ENCODE measurements around the gene GHR. TPM values are rescaled to one million over a fixed set of nuclear protein-coding genes. Genes with fewer than 3 reads are reported as not detected.

GHR gene
- total and polyA plus RNA-seq, 2 donors (not counting 3 experiments of a cell fraction or from before 2014, with no cell fraction given) = 0.27 to 0.28 TPM

- FAIRE-seq (no peak), DNase-seq (ENCODE audit: low read depth, low spot score) (no peak)
- dilution Hi-C loops (cut with MboI; ENCODE audit: extremely low pct_ligation_motif_present, low sequenced_read_pairs) (no loop called here), intact Hi-C loops (cut with micrococcal nuclease) (no loop called here)
- no TSS peak for BruUV-seq (replicated peaks)
- no peak overlapping the region for H3K9ac ChIP-seq (replicated peaks; ENCODE audit: extremely low read depth, insufficient read depth, low read length)
- TF ChIP-seq JUN (IDR thresholded peaks at IDR 0.05; ENCODE audit: borderline replicate concordance, insufficient read depth, insufficient read length, low read depth) (no peak), POLR2A (IDR thresholded peaks at IDR 0.05; ENCODE audit: low read depth, low read length) (no peak), MYC (IDR thresholded peaks at IDR 0.05; ENCODE audit: low read depth, low read length) (no peak), GATA2 (IDR thresholded peaks at IDR 0.05; ENCODE audit: insufficient read depth, insufficient read length, low read depth, low read length) (no peak), POLR2AphosphoS5 (IDR thresholded peaks at IDR 0.05; ENCODE audit: insufficient read depth, low read depth, low read length) (no peak), CTCF (IDR thresholded peaks at IDR 0.05; ENCODE audit: extremely low read depth in 1 of 2, insufficient read depth in 1 of 2, low read depth in 1 of 2, low read length in 2 of 2) (no peak), MAX (IDR thresholded peaks at IDR 0.05; ENCODE audit: insufficient read depth, insufficient read length) (no peak), FOS (IDR thresholded peaks at IDR 0.05; ENCODE audit: borderline replicate concordance, insufficient read depth, low read length) (no peak), EZH2 (IDR thresholded peaks at IDR 0.05; ENCODE audit: borderline replicate concordance, low read depth, low read length, severe bottlenecking) (no peak)
- no peaks in the 10 kb centered on the region for H3K36me3 ChIP-seq (ENCODE audit: control insufficient read depth in 2 of 2, extremely low read depth in 1 of 2, insufficient read depth in 2 of 2, low read length in 2 of 2)
- no peaks in the 10 kb centered on the region for H3K79me2 ChIP-seq (ENCODE audit: control insufficient read depth, insufficient read depth, low read length)
- no peak overlapping the region for H2AFZ ChIP-seq (ENCODE audit: low read depth, low read length)
- no peaks in the 10 kb centered on the region for H3K9me1 ChIP-seq (replicated peaks; ENCODE audit: control insufficient read depth, extremely low read depth, insufficient read depth, low read length)
- H3K27me3 ChIP-seq (ENCODE audit: control insufficient read depth in 2 of 2, insufficient read depth in 2 of 2, low read length in 2 of 2) = peaks cover 0 to 2% of the 10 kb centered on the region in 2 experiments
- H3K4me1 ChIP-seq (ENCODE audit: control insufficient read depth, extremely low read depth, insufficient read depth, low read length) = no peaks in the 10 kb centered on the region
- H3K4me3 ChIP-seq (replicated peaks in 1 of 3; ENCODE audit: insufficient read depth in 1 of 3, low read depth in 1 of 3, low read length in 3 of 3) = no peak overlapping the region
- H4K20me1 ChIP-seq (replicated peaks; ENCODE audit: control insufficient read depth, extremely low read depth, insufficient read depth, low read length) = no peaks in the 10 kb centered on the region
- no peak overlapping the region for H3K4me2 ChIP-seq (ENCODE audit: insufficient read depth, low read length)
- CTCF ChIA-PET = interaction anchor here (1.1 to 5.2 kb wide), 2 partner anchors 17 to 50 kb away, joined by 3 to 47 read pairs; no protein-coding TSS in a partner anchor
- H3K9me3 ChIP-seq (replicated peaks; ENCODE audit: control insufficient read depth, insufficient read depth, low read length) = no peaks in the 10 kb centered on the region
- POLR2A ChIA-PET = interaction anchor here (0.6 kb wide), 1 partner anchor 208 kb away, joined by 3 read pairs; no protein-coding TSS in a partner anchor
- H3K27ac ChIP-seq (ENCODE audit: insufficient read depth, low read depth, low read length) = no peak overlapping the region
Observed at GRCh38 chr5:42566652-42567295, 143.5 kb downstream of the GHR start.
